Sigmoid colon (tissue), 7 donors: ENCODE data around the gene SCUBE3. TPM values are rescaled to one million over a fixed set of nuclear protein-coding genes. Genes with fewer than 3 reads are reported as not detected.

Source experiments
- DNase-seq: peaks from one replicate; pipeline ENCODE4 v3.0.0-alpha.2; 2019
- H3K27ac ChIP-seq, 4 donors: fragments of 200-600 bp; sonication (generic); one replicate each; pipeline ENCODE4 v1.5.1; 2016 to 2019; ENCODE audit warnings: mild to moderate bottlenecking in 1 of 4
- H3K27me3 ChIP-seq, 3 donors: fragments of 200-600 bp; sonication (generic); one replicate each; pipeline ENCODE4 v1.5.1; 2019; ENCODE audit warnings: mild to moderate bottlenecking in 1 of 3
- H3K36me3 ChIP-seq, 4 donors: fragments of 200-600 bp; sonication (generic); one replicate each; pipeline ENCODE4 v1.5.1; 2016 to 2019
- H3K4me1 ChIP-seq, 4 donors: fragments of 200-600 bp; sonication (generic); one replicate each; pipeline ENCODE4 v1.5.1; 2017 to 2019
- H3K4me3 ChIP-seq, 4 donors: fragments of 200-600 bp; sonication (generic); one replicate each; pipeline ENCODE4 v1.5.1; 2017 to 2019; ENCODE audit warnings: mild to moderate bottlenecking in 2 of 4, moderate library complexity in 1 of 4
- H3K9me3 ChIP-seq, 4 donors: fragments of 200-600 bp in 3 of 4; sonication (generic) in 3 of 4; one replicate each; pipeline versions ENCODE4 v1.5.1 to v1.6.1; 2013 to 2019
- CTCF ChIP-seq, 4 experiments: fragments of 450-650 bp in 3 of 4; fragments of 200-600 bp in 1 of 4; IDR thresholded peaks; one replicate each; pipeline ENCODE4 v1.5.1; 2016 to 2019; ENCODE audit warnings: antibody characterized with exemption in 4 of 4, mild to moderate bottlenecking in 3 of 4, moderate library complexity in 2 of 4
- POLR2A ChIP-seq, 2 donors: fragments of 450-650 bp; IDR thresholded peaks; one replicate each; pipeline ENCODE4 v1.6.1; 2016; ENCODE audit warnings: antibody characterized with exemption in 2 of 2, mild to moderate bottlenecking in 2 of 2, moderate library complexity in 2 of 2
- intact Hi-C: fragments of 100-400 bp; cut with DNase I; formaldehyde crosslinking; loops from one replicate; pipeline ENCODE4 v1.15.1; 2023
- polyA plus RNA-seq, 3 donors: library from polyadenylated mRNA; stranded (reverse); fragments of 200-250 nt; gene quantifications; one replicate each; pipeline ENCODE4 v1.2.3, GENCODE V29; 2013
- total RNA-seq, 4 donors: library from RNA; depleted of rRNA; stranded (reverse); fragments of >200 nt; gene quantifications; one replicate each; pipeline ENCODE4 v1.1.0, GENCODE V29; 2016
- donor health status: healthy with polysubstance abuse.
- donor health status: Bipolar disorder and iron deficiency.
- donor health status: healthy.

SCUBE3 gene
- total and polyA plus RNA-seq, 7 donors, result 0.29 to 12.7 (median 4.9) TPM; not detected in 2

- peak; percentile 61 for DNase-seq
- Histone ChIP-seq H3K4me1 (peaks cover 0 to 14% (median 13%) of the 10 kb centered on the region in 4 donors), H3K27ac (no peak overlapping the region), H3K27me3 (no peaks in the 10 kb centered on the region), H3K9me3 (no peaks in the 10 kb centered on the region), H3K4me3 (no peak overlapping the region), H3K36me3 (peaks cover 0 to 5% (median 0%) of the 10 kb centered on the region in 4 donors)
- intact Hi-C loops, result no loop called here
- TF ChIP-seq CTCF (IDR thresholded peaks at IDR 0.05), result no peak
- no peak for TF ChIP-seq POLR2A (IDR thresholded peaks at IDR 0.05)
These were observed 87.1 kb downstream of the SCUBE3 start for GRCh38 chr6:35300848-35301247.

Other genes with a start within 250 kb of the SCUBE3 start
- under 1 TPM in 1 of 4 donors, not detected in 3; 0.66 TPM for gene TCP11, start 72.6 kb upstream of the SCUBE3 start, total RNA-seq
- gene TCP11, start 72.6 kb upstream of the SCUBE3 start, polyA plus RNA-seq, result not detected
- 10 to 100 TPM; 29.3 to 59.8 (median 31.8) TPM for gene ZNF76, start 45.8 kb downstream of the SCUBE3 start, total RNA-seq
- gene ZNF76, start 45.8 kb downstream of the SCUBE3 start, polyA plus RNA-seq, result 10 to 100 TPM; 14.3 to 28.3 (median 15.0) TPM
- gene DEF6, start 83.9 kb downstream of the SCUBE3 start, total RNA-seq, result 1 to 10 TPM; 1.4 to 4.7 (median 3.5) TPM
- 10 to 100 TPM in 1 of 3 donors, 1 to 10 TPM in 2; 4.2 to 30.1 (median 4.6) TPM for gene DEF6, start 83.9 kb downstream of the SCUBE3 start, polyA plus RNA-seq
- 10 to 100 TPM in 1 of 4 donors, 1 to 10 TPM in 3; 5.8 to 16.8 (median 8.5) TPM for gene PPARD, start 128.6 kb downstream of the SCUBE3 start, total RNA-seq
- gene PPARD, start 128.6 kb downstream of the SCUBE3 start, polyA plus RNA-seq, result 10 to 100 TPM; 22.8 to 75.4 (median 31.5) TPM
- 1 to 10 TPM; 3.3 to 3.9 (median 3.7) TPM for gene FANCE, start 238.4 kb downstream of the SCUBE3 start, total RNA-seq
- 1 to 10 TPM; 2.4 to 5.2 (median 3.2) TPM for gene FANCE, start 238.4 kb downstream of the SCUBE3 start, polyA plus RNA-seq